Vagina (tissue), 2 donors: Measurements from ENCODE around the gene HYAL1.

ENCODE experiments used
- POLR2A ChIP-seq, 2 donors: fragments of 450-650 bp; IDR thresholded peaks; one replicate each; pipeline ENCODE4 v1.6.1; 2017; ENCODE audit warnings: antibody characterized with exemption in 2 of 2, mild to moderate bottlenecking in 2 of 2, moderate library complexity in 2 of 2
- POLR2AphosphoS5 ChIP-seq, 2 donors: sonication (generic); formaldehyde crosslinking; IDR thresholded peaks; one replicate each; pipeline ENCODE4 v1.9.0; 2017; ENCODE audit warnings: antibody characterized with exemption in 2 of 2, mild to moderate bottlenecking in 2 of 2, low read depth in 1 of 2; ENCODE audit not compliant: insufficient read depth in 1 of 2
- TF ChIP-seq, protein P1 (sequence below), 3 experiments: fragments of 450-650 bp in 2 of 3; fragments of 200-600 bp in 1 of 3; sonication (generic) in 1 of 3; IDR thresholded peaks; one replicate each; pipeline ENCODE4 v1.5.1; 2017 to 2019; ENCODE audit warnings: antibody characterized with exemption in 3 of 3, mild to moderate bottlenecking in 2 of 3, moderate library complexity in 2 of 3

DNA sequence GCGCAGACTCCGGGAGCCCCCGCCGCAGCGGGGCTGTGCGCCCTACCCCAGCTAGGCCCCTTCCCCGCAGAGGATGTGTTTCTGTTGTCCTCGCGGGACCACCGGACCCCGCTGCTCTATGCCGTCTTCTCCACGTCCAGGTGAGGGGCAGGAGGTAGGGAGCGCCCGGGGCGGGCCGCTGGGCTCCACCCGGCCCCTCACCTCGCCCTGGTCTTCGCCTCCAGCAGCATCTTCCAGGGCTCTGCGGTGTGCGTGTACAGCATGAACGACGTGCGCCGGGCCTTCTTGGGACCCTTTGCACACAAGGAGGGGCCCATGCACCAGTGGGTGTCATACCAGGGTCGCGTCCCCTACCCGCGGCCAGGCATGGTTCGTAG lies 29.7 kb downstream of the HYAL1 start:
- TF ChIP-seq POLR2AphosphoS5 (IDR thresholded peaks at IDR 0.05; ENCODE audit: insufficient read depth in 1 of 2, low read depth in 1 of 2) (no peak), POLR2A (IDR thresholded peaks at IDR 0.05) (no peak)
- TF ChIP-seq, protein P1, sequence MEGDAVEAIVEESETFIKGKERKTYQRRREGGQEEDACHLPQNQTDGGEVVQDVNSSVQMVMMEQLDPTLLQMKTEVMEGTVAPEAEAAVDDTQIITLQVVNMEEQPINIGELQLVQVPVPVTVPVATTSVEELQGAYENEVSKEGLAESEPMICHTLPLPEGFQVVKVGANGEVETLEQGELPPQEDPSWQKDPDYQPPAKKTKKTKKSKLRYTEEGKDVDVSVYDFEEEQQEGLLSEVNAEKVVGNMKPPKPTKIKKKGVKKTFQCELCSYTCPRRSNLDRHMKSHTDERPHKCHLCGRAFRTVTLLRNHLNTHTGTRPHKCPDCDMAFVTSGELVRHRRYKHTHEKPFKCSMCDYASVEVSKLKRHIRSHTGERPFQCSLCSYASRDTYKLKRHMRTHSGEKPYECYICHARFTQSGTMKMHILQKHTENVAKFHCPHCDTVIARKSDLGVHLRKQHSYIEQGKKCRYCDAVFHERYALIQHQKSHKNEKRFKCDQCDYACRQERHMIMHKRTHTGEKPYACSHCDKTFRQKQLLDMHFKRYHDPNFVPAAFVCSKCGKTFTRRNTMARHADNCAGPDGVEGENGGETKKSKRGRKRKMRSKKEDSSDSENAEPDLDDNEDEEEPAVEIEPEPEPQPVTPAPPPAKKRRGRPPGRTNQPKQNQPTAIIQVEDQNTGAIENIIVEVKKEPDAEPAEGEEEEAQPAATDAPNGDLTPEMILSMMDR (IDR thresholded peaks at IDR 0.05): no peak
